ENCODE data around the gene GPR160.

- TF ChIP-seq CTCF (IDR thresholded peaks at IDR 0.05) (no peak), POLR2A (IDR thresholded peaks at IDR 0.05) (no peak)
Measured at GRCh38 chr3:170078620-170079281, 41.0 kb downstream of the GPR160 start.

Measured in lower leg skin (tissue), 3 donors.